ENCODE data around the gene USP24. TPM values are rescaled to one million over a fixed set of nuclear protein-coding genes. Genes with fewer than 3 reads are reported as not detected.

Gene USP24
- polyA plus RNA-seq, 1 donor (not counting 4 experiments of a cell fraction or from before 2014, with no cell fraction given), result 22.5 TPM

- Histone ChIP-seq H3K4me3 (ENCODE audit: control insufficient read depth in 2 of 3, extremely low read depth in 1 of 3, insufficient read depth in 2 of 3, low read depth in 1 of 3, low read length in 3 of 3) (no peak overlapping the region), H3K27ac (ENCODE audit: control insufficient read depth, insufficient read depth, low read length) (no peak overlapping the region), H3K9me3 (ENCODE audit: control insufficient read depth, low read depth, low read length) (no peaks in the 10 kb centered on the region), H3K9me1 (ENCODE audit: control insufficient read depth, extremely low read depth, insufficient read depth, low read length) (peaks cover 9% of the 10 kb centered on the region), H3K36me3 (ENCODE audit: control insufficient read depth in 2 of 2, extremely low read depth in 1 of 2, insufficient read depth in 2 of 2, low read length in 2 of 2) (peaks cover 55 to 78% of the 10 kb centered on the region in 2 experiments), H3K4me1 (ENCODE audit: control insufficient read depth, extremely low read depth, insufficient read depth, low read length) (peaks cover 21% of the 10 kb centered on the region), H4K20me1 (ENCODE audit: control insufficient read depth, extremely low read depth, insufficient read depth, low read length) (peaks cover 51% of the 10 kb centered on the region), H3K9ac (ENCODE audit: control insufficient read depth, extremely low read depth, insufficient read depth, low read length) (no peak overlapping the region), H2AFZ (ENCODE audit: control insufficient read depth, low read length) (no peak overlapping the region), H3K79me2 (ENCODE audit: control insufficient read depth, insufficient read depth, low read length) (peaks cover 92% of the 10 kb centered on the region), H3K4me2 (ENCODE audit: control insufficient read depth, extremely low read depth, insufficient read depth, low read depth, low read length) (no peak overlapping the region), H3K27me3 (ENCODE audit: control insufficient read depth, extremely low read depth, insufficient read depth, low read length) (no peaks in the 10 kb centered on the region)
- FAIRE-seq, result no peak
- no peak for DNase-seq (ENCODE audit: low read depth, low spot score)
- no peak for TF ChIP-seq EZH2 (IDR thresholded peaks at IDR 0.05; ENCODE audit: low read length)
- TF ChIP-seq, protein P1, sequence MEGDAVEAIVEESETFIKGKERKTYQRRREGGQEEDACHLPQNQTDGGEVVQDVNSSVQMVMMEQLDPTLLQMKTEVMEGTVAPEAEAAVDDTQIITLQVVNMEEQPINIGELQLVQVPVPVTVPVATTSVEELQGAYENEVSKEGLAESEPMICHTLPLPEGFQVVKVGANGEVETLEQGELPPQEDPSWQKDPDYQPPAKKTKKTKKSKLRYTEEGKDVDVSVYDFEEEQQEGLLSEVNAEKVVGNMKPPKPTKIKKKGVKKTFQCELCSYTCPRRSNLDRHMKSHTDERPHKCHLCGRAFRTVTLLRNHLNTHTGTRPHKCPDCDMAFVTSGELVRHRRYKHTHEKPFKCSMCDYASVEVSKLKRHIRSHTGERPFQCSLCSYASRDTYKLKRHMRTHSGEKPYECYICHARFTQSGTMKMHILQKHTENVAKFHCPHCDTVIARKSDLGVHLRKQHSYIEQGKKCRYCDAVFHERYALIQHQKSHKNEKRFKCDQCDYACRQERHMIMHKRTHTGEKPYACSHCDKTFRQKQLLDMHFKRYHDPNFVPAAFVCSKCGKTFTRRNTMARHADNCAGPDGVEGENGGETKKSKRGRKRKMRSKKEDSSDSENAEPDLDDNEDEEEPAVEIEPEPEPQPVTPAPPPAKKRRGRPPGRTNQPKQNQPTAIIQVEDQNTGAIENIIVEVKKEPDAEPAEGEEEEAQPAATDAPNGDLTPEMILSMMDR (optimal IDR thresholded peaks at IDR 0.05 in 1 of 3, IDR thresholded peaks at IDR 0.05 in 1 of 3, conservative IDR thresholded peaks at IDR 0.05 in 1 of 3; ENCODE audit: extremely low read depth in 1 of 3, insufficient read depth in 2 of 3, low read length in 3 of 3), result no peak
- dilution Hi-C loops (cut with MboI; ENCODE audit: extremely low pct_ligation_motif_present, low sequenced_read_pairs), result no loop called here
These were observed 165.8 kb downstream of the USP24 start for GRCh38 chr1:55049271-55049913.

DNA sequence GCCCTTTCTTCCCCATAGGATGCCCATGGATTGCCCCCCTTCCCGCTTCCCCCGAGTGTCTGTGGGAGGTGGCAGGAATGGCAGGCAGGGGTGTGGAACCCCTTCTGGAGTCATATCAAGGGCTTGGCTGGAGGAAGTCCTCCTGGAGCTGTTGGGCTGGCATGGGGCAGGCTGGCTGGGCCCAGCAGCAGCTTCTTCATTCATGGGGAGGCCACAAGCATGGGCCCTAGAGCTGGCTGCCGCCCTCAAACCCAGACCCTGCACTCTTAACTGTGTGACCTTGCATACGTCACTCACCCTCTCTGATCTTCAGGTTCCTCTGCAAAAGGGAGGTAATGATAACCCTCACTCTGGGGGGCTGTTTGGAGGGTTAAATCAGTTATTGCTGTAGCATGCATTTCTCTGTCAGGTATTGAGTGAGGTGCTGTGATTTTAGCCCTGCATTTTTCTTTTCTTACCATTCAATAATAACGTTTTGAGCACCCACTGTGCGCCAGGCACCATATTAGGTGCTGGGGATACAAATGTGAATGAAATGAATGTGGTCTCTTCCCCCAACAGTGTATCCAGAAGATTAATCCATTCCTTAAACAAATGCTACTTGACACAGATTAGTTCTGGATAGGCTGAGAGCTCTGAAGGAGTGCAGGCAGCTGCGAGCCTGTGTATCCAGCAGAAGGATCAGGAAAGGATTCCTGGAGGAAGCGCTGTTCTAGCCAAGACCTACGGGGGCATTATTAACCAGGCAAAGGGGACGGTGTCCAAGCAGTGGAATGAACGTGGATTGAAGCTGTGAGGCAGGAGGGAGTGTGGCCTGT lies 166.5 kb downstream of the USP24 start:
- H3K79me2 ChIP-seq (ENCODE audit: control insufficient read depth, insufficient read depth, low read length), result peaks cover 98% of the 10 kb centered on the region
- no peak for DNase-seq (ENCODE audit: low read depth, low spot score)
- no peak for TF ChIP-seq EZH2 (IDR thresholded peaks at IDR 0.05; ENCODE audit: low read length)
- TF ChIP-seq, protein P1 (optimal IDR thresholded peaks at IDR 0.05 in 1 of 3, IDR thresholded peaks at IDR 0.05 in 1 of 3, conservative IDR thresholded peaks at IDR 0.05 in 1 of 3; ENCODE audit: extremely low read depth in 1 of 3, insufficient read depth in 2 of 3, low read length in 3 of 3), result no peak
- peaks cover 27% of the 10 kb centered on the region for H3K4me1 ChIP-seq (ENCODE audit: control insufficient read depth, extremely low read depth, insufficient read depth, low read length)
- no peak overlapping the region for H3K27ac ChIP-seq (ENCODE audit: control insufficient read depth, insufficient read depth, low read length)
- peaks cover 9% of the 10 kb centered on the region for H3K9me1 ChIP-seq (ENCODE audit: control insufficient read depth, extremely low read depth, insufficient read depth, low read length)
- H3K9ac ChIP-seq (ENCODE audit: control insufficient read depth, extremely low read depth, insufficient read depth, low read length), result no peak overlapping the region
- FAIRE-seq, result peak; percentile 13
- no peak overlapping the region for H2AFZ ChIP-seq (ENCODE audit: control insufficient read depth, low read length)
- peaks cover 59 to 83% of the 10 kb centered on the region in 2 experiments for H3K36me3 ChIP-seq (ENCODE audit: control insufficient read depth in 2 of 2, extremely low read depth in 1 of 2, insufficient read depth in 2 of 2, low read length in 2 of 2)
- H3K9me3 ChIP-seq (ENCODE audit: control insufficient read depth, low read depth, low read length), result no peaks in the 10 kb centered on the region
- peaks cover 58% of the 10 kb centered on the region for H4K20me1 ChIP-seq (ENCODE audit: control insufficient read depth, extremely low read depth, insufficient read depth, low read length)
- no peaks in the 10 kb centered on the region for H3K27me3 ChIP-seq (ENCODE audit: control insufficient read depth, extremely low read depth, insufficient read depth, low read length)
- H3K4me3 ChIP-seq (ENCODE audit: control insufficient read depth in 2 of 3, extremely low read depth in 1 of 3, insufficient read depth in 2 of 3, low read depth in 1 of 3, low read length in 3 of 3), result no peak overlapping the region
- dilution Hi-C loops (cut with MboI; ENCODE audit: extremely low pct_ligation_motif_present, low sequenced_read_pairs), result no loop called here
- H3K4me2 ChIP-seq (ENCODE audit: control insufficient read depth, extremely low read depth, insufficient read depth, low read depth, low read length), result no peak overlapping the region

All from keratinocyte (primary cell).